ENCODE data around the gene ANKRD40.

ANKRD40 gene

GRCh38 chr17:50649042-50649908 is 58.4 kb downstream of the ANKRD40 start:
- no peak for DNase-seq (ENCODE audit: low read depth, low spot score)

GRCh38 chr17:50647187-50647586 is 60.5 kb downstream of the ANKRD40 start:
- DNase-seq (ENCODE audit: low read depth, low spot score) = no peak

GRCh38 chr17:50645748-50646682 is 61.7 kb downstream of the ANKRD40 start:
- DNase-seq (ENCODE audit: low read depth, low spot score) = no peak
